ENCODE measurements around the gene DNAJC3.
"Not testable (repeated sequence)": the region's sequence is repeated elsewhere in the genome, so short reads cannot be mapped to it uniquely, and the experiment has no call there.

The DNAJC3 gene

GRCh38 chr13:95754069-95754468, 77.1 kb downstream of the DNAJC3 start:
- no peaks in the 10 kb centered on the region for H3K4me1 ChIP-seq (ENCODE audit: control insufficient read depth, low read length)
- no peak overlapping the region for H3K4me3 ChIP-seq (ENCODE audit: low read length)
- no peak overlapping the region for H3K4me2 ChIP-seq (ENCODE audit: low read length)

GRCh38 chr13:95756072-95756471, 79.1 kb downstream of the DNAJC3 start:
- no peak overlapping the region for H3K27ac ChIP-seq (ENCODE audit: low read depth, low read length)

More at GRCh38 chr13:95754069-95754468, 77.1 kb downstream of the DNAJC3 start:
- Histone ChIP-seq H3K27ac (ENCODE audit: low read depth, low read length) (no peak overlapping the region), H3K9me2 (replicated peaks; ENCODE audit: control insufficient read depth, low read length) (no peaks in the 10 kb centered on the region), H3F3A (ENCODE audit: control insufficient read depth, insufficient read depth) (no peaks in the 10 kb centered on the region), H3K36me3 (ENCODE audit: control insufficient read depth, low read length) (no peaks in the 10 kb centered on the region), H3K79me2 (ENCODE audit: control insufficient read depth, low read length) (peaks cover 6% of the 10 kb centered on the region), H3K9me3 (ENCODE audit: control insufficient read depth, insufficient read depth, low read length) (no peaks in the 10 kb centered on the region), H3K27me3 (ENCODE audit: control insufficient read depth, low read length) (no peaks in the 10 kb centered on the region), H4K20me1 (ENCODE audit: control insufficient read depth, insufficient read depth, low read depth, low read length) (no peaks in the 10 kb centered on the region)
- no peak for TF ChIP-seq CTCF (IDR thresholded peaks at IDR 0.05; ENCODE audit: low read depth, low read length, poor library complexity, severe bottlenecking)
- TF ChIP-seq EZH2phosphoT487 (IDR thresholded peaks at IDR 0.05; ENCODE audit: borderline replicate concordance, low read length), result no peak

GRCh38 chr13:95762626-95763025, 85.7 kb downstream of the DNAJC3 start:
- not testable (repeated sequence) for H3F3A ChIP-seq (ENCODE audit: control insufficient read depth, insufficient read depth); H3K4me3 ChIP-seq (ENCODE audit: low read length); H3K4me1 ChIP-seq (ENCODE audit: control insufficient read depth, low read length); H3K27ac ChIP-seq (ENCODE audit: low read depth, low read length); H3K4me2 ChIP-seq (ENCODE audit: low read length); H3K9me3 ChIP-seq (ENCODE audit: control insufficient read depth, insufficient read depth, low read length); H3K79me2 ChIP-seq (ENCODE audit: control insufficient read depth, low read length); H3K27me3 ChIP-seq (ENCODE audit: control insufficient read depth, low read length); H3K9me2 ChIP-seq (replicated peaks; ENCODE audit: control insufficient read depth, low read length); H4K20me1 ChIP-seq (ENCODE audit: control insufficient read depth, insufficient read depth, low read depth, low read length)
- H3K36me3 ChIP-seq (ENCODE audit: control insufficient read depth, low read length), result peaks cover 16% of the 10 kb centered on the region

More at GRCh38 chr13:95756072-95756471, 79.1 kb downstream of the DNAJC3 start:
- no peaks in the 10 kb centered on the region for H3K4me1 ChIP-seq (ENCODE audit: control insufficient read depth, low read length)
- no peaks in the 10 kb centered on the region for H3K9me3 ChIP-seq (ENCODE audit: control insufficient read depth, insufficient read depth, low read length)
- H4K20me1 ChIP-seq (ENCODE audit: control insufficient read depth, insufficient read depth, low read depth, low read length), result no peaks in the 10 kb centered on the region
- H3K36me3 ChIP-seq (ENCODE audit: control insufficient read depth, low read length), result 0 out of 2 replicates have a peak, but pooled peaks cover 2% of the 10 kb centered on the region
- H3K4me3 ChIP-seq (ENCODE audit: low read length), result no peak overlapping the region
- no peaks in the 10 kb centered on the region for H3K27me3 ChIP-seq (ENCODE audit: control insufficient read depth, low read length)
- H3K79me2 ChIP-seq (ENCODE audit: control insufficient read depth, low read length), result peaks cover 6% of the 10 kb centered on the region
- H3K9me2 ChIP-seq (replicated peaks; ENCODE audit: control insufficient read depth, low read length), result no peaks in the 10 kb centered on the region
- TF ChIP-seq CTCF (IDR thresholded peaks at IDR 0.05; ENCODE audit: low read depth, low read length, poor library complexity, severe bottlenecking) (no peak), EZH2phosphoT487 (IDR thresholded peaks at IDR 0.05; ENCODE audit: borderline replicate concordance, low read length) (no peak)
- no peak overlapping the region for H3K4me2 ChIP-seq (ENCODE audit: low read length)
- no peaks in the 10 kb centered on the region for H3F3A ChIP-seq (ENCODE audit: control insufficient read depth, insufficient read depth)

GRCh38 chr13:95763601-95764000, 86.7 kb downstream of the DNAJC3 start:
- Histone ChIP-seq H3K27ac (ENCODE audit: low read depth, low read length) (no peak overlapping the region), H3K27me3 (ENCODE audit: control insufficient read depth, low read length) (no peaks in the 10 kb centered on the region), H3K79me2 (ENCODE audit: control insufficient read depth, low read length) (no peaks in the 10 kb centered on the region), H3K4me3 (ENCODE audit: low read length) (no peak overlapping the region), H3K9me2 (replicated peaks; ENCODE audit: control insufficient read depth, low read length) (no peaks in the 10 kb centered on the region), H3F3A (ENCODE audit: control insufficient read depth, insufficient read depth) (no peaks in the 10 kb centered on the region), H3K4me1 (ENCODE audit: control insufficient read depth, low read length) (no peaks in the 10 kb centered on the region), H3K9me3 (ENCODE audit: control insufficient read depth, insufficient read depth, low read length) (no peaks in the 10 kb centered on the region), H3K36me3 (ENCODE audit: control insufficient read depth, low read length) (peaks cover 16% of the 10 kb centered on the region), H3K4me2 (ENCODE audit: low read length) (no peak overlapping the region), H4K20me1 (ENCODE audit: control insufficient read depth, insufficient read depth, low read depth, low read length) (no peaks in the 10 kb centered on the region)
- TF ChIP-seq CTCF (IDR thresholded peaks at IDR 0.05; ENCODE audit: low read depth, low read length, poor library complexity, severe bottlenecking) (no peak), EZH2phosphoT487 (IDR thresholded peaks at IDR 0.05; ENCODE audit: borderline replicate concordance, low read length) (no peak)

Data from DOHH2 (cell line).